Adrenal gland (tissue), 5 donors: ENCODE measurements around the gene GTF2H1.

ENCODE experiments used
- POLR2A ChIP-seq, 2 donors: fragments of 450-650 bp; IDR thresholded peaks; one replicate each; pipeline ENCODE4 v1.6.1; 2017; ENCODE audit warnings: antibody characterized with exemption in 2 of 2, mild to moderate bottlenecking in 2 of 2, moderate library complexity in 1 of 2
- TF ChIP-seq, protein P1 (sequence below), 6 experiments: fragments of 450-650 bp in 4 of 6; fragments of 200-600 bp in 2 of 6; sonication (generic) in 1 of 6; IDR thresholded peaks; 1 replicate in 5 of 6; 2 replicates in 1 of 6; pipeline versions ENCODE4 v1.5.1 to v1.8.0; 2016 to 2021; ENCODE audit warnings: antibody characterized with exemption in 6 of 6, mild to moderate bottlenecking in 2 of 6, moderate library complexity in 1 of 6
- donor health status: DM: no; HTN: no; CAD: no.

DNA sequence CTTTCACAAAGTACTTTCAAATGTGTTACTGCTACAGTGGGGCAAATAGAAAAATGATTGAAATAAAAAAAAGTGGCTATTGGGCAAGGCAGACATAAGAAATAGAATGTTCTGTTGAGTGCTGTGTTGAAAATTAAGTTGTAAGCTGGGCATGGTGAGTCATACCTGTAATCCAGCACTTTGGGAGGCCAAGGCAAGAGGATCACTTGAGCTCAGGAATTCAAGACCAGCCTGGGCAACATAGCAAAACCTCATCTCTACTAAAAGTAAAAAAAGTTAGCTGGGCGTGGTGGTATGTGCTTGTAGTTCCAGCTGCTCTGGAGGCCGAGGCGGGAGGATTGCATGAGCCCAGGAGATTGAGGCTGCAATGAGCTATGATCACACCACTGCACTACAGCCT is 45.1 kb downstream of the GTF2H1 start:
- TF ChIP-seq, protein P1, sequence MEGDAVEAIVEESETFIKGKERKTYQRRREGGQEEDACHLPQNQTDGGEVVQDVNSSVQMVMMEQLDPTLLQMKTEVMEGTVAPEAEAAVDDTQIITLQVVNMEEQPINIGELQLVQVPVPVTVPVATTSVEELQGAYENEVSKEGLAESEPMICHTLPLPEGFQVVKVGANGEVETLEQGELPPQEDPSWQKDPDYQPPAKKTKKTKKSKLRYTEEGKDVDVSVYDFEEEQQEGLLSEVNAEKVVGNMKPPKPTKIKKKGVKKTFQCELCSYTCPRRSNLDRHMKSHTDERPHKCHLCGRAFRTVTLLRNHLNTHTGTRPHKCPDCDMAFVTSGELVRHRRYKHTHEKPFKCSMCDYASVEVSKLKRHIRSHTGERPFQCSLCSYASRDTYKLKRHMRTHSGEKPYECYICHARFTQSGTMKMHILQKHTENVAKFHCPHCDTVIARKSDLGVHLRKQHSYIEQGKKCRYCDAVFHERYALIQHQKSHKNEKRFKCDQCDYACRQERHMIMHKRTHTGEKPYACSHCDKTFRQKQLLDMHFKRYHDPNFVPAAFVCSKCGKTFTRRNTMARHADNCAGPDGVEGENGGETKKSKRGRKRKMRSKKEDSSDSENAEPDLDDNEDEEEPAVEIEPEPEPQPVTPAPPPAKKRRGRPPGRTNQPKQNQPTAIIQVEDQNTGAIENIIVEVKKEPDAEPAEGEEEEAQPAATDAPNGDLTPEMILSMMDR (IDR thresholded peaks at IDR 0.05), result no peak
- no peak for TF ChIP-seq POLR2A (IDR thresholded peaks at IDR 0.05)
